Epidermal melanocyte (primary cell): ENCODE results near the gene RCC2.

Source experiments
- DNase-seq: peaks from one replicate; pipeline ENCODE4 v3.0.0; 2011; ENCODE audit warnings: low spot score; ENCODE audit not compliant: insufficient read length

The RCC2 gene

GRCh38 chr1:17375651-17376050 lies 63.8 kb downstream of the RCC2 start:
- peak; percentile 8 for DNase-seq

- peak; percentile 3 for DNase-seq
Observed at GRCh38 chr1:17372955-17373354, 66.5 kb downstream of the RCC2 start.

GRCh38 chr1:17371896-17372295 lies 67.6 kb downstream of the RCC2 start, which contains the start of gene PADI6:
Gene PADI6 (plus strand): TSS chr1:17372196. CDS start chr1:17372246, 50 bp downstream.
- peak; percentile 7 for DNase-seq

GRCh38 chr1:17370618-17371017 lies 68.9 kb downstream of the RCC2 start:
- peak; percentile 11 for DNase-seq

GRCh38 chr1:17369466-17369865 lies 70.0 kb downstream of the RCC2 start:
- peak; percentile 15 for DNase-seq

GRCh38 chr1:17365293-17365692 lies 74.2 kb downstream of the RCC2 start:
- DNase-seq = no peak

- DNase-seq = no peak
Observed at GRCh38 chr1:17363771-17364170, 75.7 kb downstream of the RCC2 start.

- DNase-seq = no peak
Observed at GRCh38 chr1:17363351-17363750, 76.1 kb downstream of the RCC2 start.

GRCh38 chr1:17361687-17362086 lies 77.8 kb downstream of the RCC2 start:
- DNase-seq = no peak

- peak; percentile 4 for DNase-seq
Observed at GRCh38 chr1:17360272-17360956, 79.1 kb downstream of the RCC2 start.

GRCh38 chr1:17359808-17360207 lies 79.7 kb downstream of the RCC2 start:
- no peak for DNase-seq

GRCh38 chr1:17359031-17359430 lies 80.4 kb downstream of the RCC2 start:
- DNase-seq = no peak

- no peak for DNase-seq
Observed at GRCh38 chr1:17358557-17358956, 80.9 kb downstream of the RCC2 start.
